GM12873 (cell line): ENCODE data around the gene SHANK3.

ENCODE experiments used
- TF ChIP-seq, protein P1 (sequence below): IDR thresholded peaks from 2 replicates; pipeline ENCODE4 v1.5.1; 2012; ENCODE audit warnings: low read depth, mild to moderate bottlenecking, moderate library complexity, low read length, control low read depth; ENCODE audit not compliant: insufficient read depth; ENCODE audit errors: missing control alignments

Gene SHANK3

DNA sequence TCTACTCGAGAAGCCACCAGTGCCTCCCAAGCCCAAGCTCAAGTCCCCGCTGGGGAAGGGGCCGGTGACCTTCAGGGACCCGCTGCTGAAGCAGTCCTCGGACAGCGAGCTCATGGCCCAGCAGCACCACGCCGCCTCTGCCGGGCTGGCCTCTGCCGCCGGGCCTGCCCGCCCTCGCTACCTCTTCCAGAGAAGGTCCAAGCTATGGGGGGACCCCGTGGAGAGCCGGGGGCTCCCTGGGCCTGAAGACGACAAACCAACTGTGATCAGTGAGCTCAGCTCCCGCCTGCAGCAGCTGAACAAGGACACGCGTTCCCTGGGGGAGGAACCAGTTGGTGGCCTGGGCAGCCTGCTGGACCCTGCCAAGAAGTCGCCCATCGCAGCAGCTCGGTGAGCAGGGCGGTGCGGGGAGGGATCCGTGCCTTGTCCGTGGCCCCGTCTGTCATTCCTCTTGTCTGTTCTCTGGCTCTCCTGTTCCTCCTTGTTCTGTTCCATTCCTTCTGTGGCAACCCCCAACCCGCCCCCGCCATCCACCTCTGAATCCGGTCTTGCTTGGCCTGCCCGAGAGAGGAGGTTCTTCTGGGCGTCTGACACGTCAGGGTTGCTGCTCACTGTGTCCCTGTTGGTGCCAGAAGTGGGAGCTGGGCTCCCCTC is 49.6 kb downstream of the SHANK3 start:
- TF ChIP-seq, protein P1, sequence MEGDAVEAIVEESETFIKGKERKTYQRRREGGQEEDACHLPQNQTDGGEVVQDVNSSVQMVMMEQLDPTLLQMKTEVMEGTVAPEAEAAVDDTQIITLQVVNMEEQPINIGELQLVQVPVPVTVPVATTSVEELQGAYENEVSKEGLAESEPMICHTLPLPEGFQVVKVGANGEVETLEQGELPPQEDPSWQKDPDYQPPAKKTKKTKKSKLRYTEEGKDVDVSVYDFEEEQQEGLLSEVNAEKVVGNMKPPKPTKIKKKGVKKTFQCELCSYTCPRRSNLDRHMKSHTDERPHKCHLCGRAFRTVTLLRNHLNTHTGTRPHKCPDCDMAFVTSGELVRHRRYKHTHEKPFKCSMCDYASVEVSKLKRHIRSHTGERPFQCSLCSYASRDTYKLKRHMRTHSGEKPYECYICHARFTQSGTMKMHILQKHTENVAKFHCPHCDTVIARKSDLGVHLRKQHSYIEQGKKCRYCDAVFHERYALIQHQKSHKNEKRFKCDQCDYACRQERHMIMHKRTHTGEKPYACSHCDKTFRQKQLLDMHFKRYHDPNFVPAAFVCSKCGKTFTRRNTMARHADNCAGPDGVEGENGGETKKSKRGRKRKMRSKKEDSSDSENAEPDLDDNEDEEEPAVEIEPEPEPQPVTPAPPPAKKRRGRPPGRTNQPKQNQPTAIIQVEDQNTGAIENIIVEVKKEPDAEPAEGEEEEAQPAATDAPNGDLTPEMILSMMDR: no peak
